Activated CD8-positive, alpha-beta T cell treated with anti-CD3 and anti-CD28 coated beads for 36 hours (primary cell): ENCODE measurements around the gene ADA. TPM values are rescaled to one million over a fixed set of nuclear protein-coding genes. Genes with fewer than 3 reads are reported as not detected.
A peak's percentile ranks its signal among the peaks of the same experiment; 100 is the strongest.
"Not testable (repeated sequence)": the region's sequence is repeated elsewhere in the genome, so short reads cannot be mapped to it uniquely, and the experiment has no call there.

Experiments used
- ATAC-seq: fragments of 200-7000 bp; cut with Tn5 transposase; one replicate; pipeline ENCODE4 v1.10.0; 2021; ENCODE audit warnings: mild to moderate bottlenecking, moderate library complexity
- CTCF ChIA-PET: fragments of 350-600 bp; sonication (Branson Sonifier 250); formaldehyde crosslinking; loops from one replicate; lab custom pipeline; 2021; ENCODE audit warnings: antibody characterized with exemption; lab: Charles Lee
- POLR2A ChIA-PET: fragments of 350-600 bp; sonication (Branson Sonifier 250); formaldehyde crosslinking; loops from one replicate; lab custom pipeline; 2021; ENCODE audit warnings: antibody characterized with exemption; lab: Charles Lee
- DNase-seq: peaks from one replicate; pipeline ENCODE4 v3.0.0-alpha.2; 2020
- H3K27ac Mint-ChIP-seq: one replicate; pipeline ENCODE4 v1.8.0; 2021; ENCODE audit warnings: mild to moderate bottlenecking, mixed read lengths
- H3K27me3 Mint-ChIP-seq: one replicate; pipeline ENCODE4 v1.8.0; 2021; ENCODE audit warnings: mixed read lengths
- H3K36me3 Mint-ChIP-seq: one replicate; pipeline ENCODE4 v1.8.0; 2021; ENCODE audit warnings: low read depth, mixed read lengths
- H3K4me1 Mint-ChIP-seq: one replicate; pipeline ENCODE4 v1.8.0; 2021; ENCODE audit warnings: low read depth, mixed read lengths
- H3K4me3 Mint-ChIP-seq: one replicate; pipeline ENCODE4 v1.8.0; 2021; ENCODE audit warnings: mild to moderate bottlenecking, moderate library complexity, mixed read lengths
- H3K9me3 Mint-ChIP-seq: one replicate; pipeline ENCODE4 v1.8.0; 2021; ENCODE audit warnings: mixed read lengths
- CTCF ChIP-seq: fragments of 200-600 bp; IDR thresholded peaks from one replicate; pipeline ENCODE4 v1.8.0; 2022; ENCODE audit warnings: antibody characterized with exemption, mild to moderate bottlenecking
- intact Hi-C: fragments of 100-400 bp; cut with micrococcal nuclease; formaldehyde crosslinking; loops from one replicate; pipeline ENCODE4 v1.10.0; 2022
- total RNA-seq, 2 experiments: library from RNA; stranded (reverse); gene quantifications; one replicate each; pipeline ENCODE4 v1.2.3, GENCODE V29; 2021

The ADA gene
- total RNA-seq, 2 experiments from 2014 or later = 32.8 to 36.7 TPM

- POLR2A ChIA-PET = no interaction called here
- intact Hi-C loops = no loop called here
These were observed 60.3 kb downstream of the ADA start for GRCh38 chr20:44590980-44591778.

GRCh38 chr20:44589537-44589936, 62.0 kb downstream of the ADA start:
- Mint-ChIP-seq H3K4me1 (peaks cover 8% of the 10 kb centered on the region), H3K27me3 (no peaks in the 10 kb centered on the region), H3K36me3 (no peaks in the 10 kb centered on the region), H3K4me3 (no peak overlapping the region), H3K27ac (no peak overlapping the region), H3K9me3 (no peaks in the 10 kb centered on the region)
- POLR2A ChIA-PET = no interaction called here
- CTCF ChIA-PET = no interaction called here
- ATAC-seq (no peak), DNase-seq (no peak)
- no peak for TF ChIP-seq CTCF
- intact Hi-C loops = no loop called here

More at GRCh38 chr20:44590980-44591778, 60.3 kb downstream of the ADA start:
- peaks cover 2% of the 10 kb centered on the region for H3K4me1 Mint-ChIP-seq
- no peaks in the 10 kb centered on the region for H3K27me3 Mint-ChIP-seq
- H3K36me3 Mint-ChIP-seq = no peaks in the 10 kb centered on the region
- H3K9me3 Mint-ChIP-seq = no peaks in the 10 kb centered on the region
- no peak overlapping the region for H3K27ac Mint-ChIP-seq
- TF ChIP-seq CTCF = no peak
- CTCF ChIA-PET = interaction anchor here (1.3 kb wide), 1 partner anchor 8 kb away, joined by 3 read pairs; no protein-coding TSS in a partner anchor
- H3K4me3 Mint-ChIP-seq = no peak overlapping the region
- ATAC-seq (no peak), DNase-seq (no peak)

GRCh38 chr20:44588321-44588720, 63.2 kb downstream of the ADA start:
- CTCF ChIA-PET, H3K27ac Mint-ChIP-seq, H3K4me3 Mint-ChIP-seq, H3K27me3 Mint-ChIP-seq, H3K4me1 Mint-ChIP-seq, DNase-seq, H3K36me3 Mint-ChIP-seq, ATAC-seq, H3K9me3 Mint-ChIP-seq, POLR2A ChIA-PET, intact Hi-C loops: not testable (repeated sequence)

GRCh38 chr20:44587035-44587980, 64.2 kb downstream of the ADA start:
- TF ChIP-seq CTCF = no peak
- H3K36me3 Mint-ChIP-seq = no peaks in the 10 kb centered on the region
- H3K4me3 Mint-ChIP-seq = no peak overlapping the region

GRCh38 chr20:44586289-44586911, 65.1 kb downstream of the ADA start:
- CTCF ChIA-PET = interaction anchor here (0.8 to 2.4 kb wide), 4 partner anchors 13 to 19 kb away, joined by 4 to 14 read pairs (median 4); no protein-coding TSS in a partner anchor
- no peaks in the 10 kb centered on the region for H3K9me3 Mint-ChIP-seq
- no peak overlapping the region for H3K4me3 Mint-ChIP-seq
- DNase-seq (peak; percentile 10), ATAC-seq (peak; percentile 39)
- POLR2A ChIA-PET = interaction anchor here (1.1 kb wide), 1 partner anchor 24 kb away, joined by 3 read pairs; no protein-coding TSS in a partner anchor
- intact Hi-C loops = no loop called here
- peaks cover 8% of the 10 kb centered on the region for H3K4me1 Mint-ChIP-seq
- TF ChIP-seq CTCF = no peak
- no peak overlapping the region for H3K27ac Mint-ChIP-seq
- no peaks in the 10 kb centered on the region for H3K27me3 Mint-ChIP-seq
- no peaks in the 10 kb centered on the region for H3K36me3 Mint-ChIP-seq

More at GRCh38 chr20:44587035-44587980, 64.2 kb downstream of the ADA start:
- Mint-ChIP-seq H3K4me1 (peaks cover 8% of the 10 kb centered on the region), H3K9me3 (no peaks in the 10 kb centered on the region), H3K27ac (no peak overlapping the region), H3K27me3 (no peaks in the 10 kb centered on the region)
- DNase-seq = no peak
- ChIA-PET CTCF (interaction anchor here (2.4 kb wide), 1 partner anchor 12 kb away, joined by 14 read pairs; no protein-coding TSS in a partner anchor), POLR2A (interaction anchor here (1.1 kb wide), 1 partner anchor 23 kb away, joined by 3 read pairs; no protein-coding TSS in a partner anchor)
- intact Hi-C loops = no loop called here
- no peak for ATAC-seq
